HG03159 (cell line): ENCODE data around the gene VWA2.
A peak's percentile ranks its signal among the peaks of the same experiment; 100 is the strongest.

Experiments used
- ATAC-seq: cut with Tn5 transposase; IDR thresholded peaks from one replicate; pipeline ENCODE4 v1.9.1; 2021; ENCODE audit warnings: mild to moderate bottlenecking, moderate library complexity; ENCODE audit not compliant: unreplicated experiment

VWA2 gene

DNA sequence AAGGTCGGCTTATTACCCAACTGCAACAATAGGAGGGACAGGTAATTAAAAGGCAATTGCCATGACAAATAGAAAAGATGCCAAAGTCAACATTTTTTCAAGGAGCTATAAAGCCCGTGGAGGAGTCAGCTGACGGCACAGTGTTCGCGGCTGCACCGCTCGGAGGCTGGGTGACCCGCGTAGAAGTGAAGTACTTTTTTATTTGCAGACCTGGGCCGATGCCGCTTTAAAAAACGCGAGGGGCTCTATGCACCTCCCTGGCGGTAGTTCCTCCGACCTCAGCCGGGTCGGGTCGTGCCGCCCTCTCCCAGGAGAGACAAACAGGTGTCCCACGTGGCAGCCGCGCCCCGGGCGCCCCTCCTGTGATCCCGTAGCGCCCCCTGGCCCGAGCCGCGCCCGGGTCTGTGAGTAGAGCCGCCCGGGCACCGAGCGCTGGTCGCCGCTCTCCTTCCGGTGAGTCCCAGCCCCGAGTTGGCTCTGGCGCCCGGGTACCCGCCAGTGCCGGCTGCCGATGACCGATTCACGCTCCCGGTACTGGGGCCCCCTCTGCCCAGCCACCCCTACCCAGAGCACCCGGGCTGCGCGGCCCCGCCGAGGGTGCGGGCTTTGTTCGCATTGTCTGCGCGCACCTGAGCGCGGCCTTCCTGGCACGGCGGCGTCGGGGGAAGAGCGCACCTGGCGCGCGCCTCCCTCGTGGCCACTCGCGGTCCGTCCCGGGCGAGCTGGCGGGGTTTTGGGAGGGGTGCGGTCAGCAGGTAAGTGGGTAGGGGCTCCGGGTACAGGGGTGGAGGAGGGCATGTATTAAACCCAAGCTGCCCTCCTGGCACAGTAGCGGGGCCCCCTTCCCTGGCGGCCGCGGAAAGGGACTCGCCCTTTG lies at the start of gene VWA2:
Gene VWA2 (plus strand): TSS at position 138 of the 877 bp plus-strand sequence. CDS start 9,460 bp downstream, outside the sequence.
- ATAC-seq, result no peak

- ATAC-seq, result no peak
Observed at GRCh38 chr10:114189700-114190099, 49.4 kb upstream of the VWA2 start.

GRCh38 chr10:114195079-114195478 lies 44.0 kb upstream of the VWA2 start:
- peak; percentile 92 for ATAC-seq

GRCh38 chr10:114199239-114199638 lies 39.8 kb upstream of the VWA2 start:
- ATAC-seq, result no peak

DNA sequence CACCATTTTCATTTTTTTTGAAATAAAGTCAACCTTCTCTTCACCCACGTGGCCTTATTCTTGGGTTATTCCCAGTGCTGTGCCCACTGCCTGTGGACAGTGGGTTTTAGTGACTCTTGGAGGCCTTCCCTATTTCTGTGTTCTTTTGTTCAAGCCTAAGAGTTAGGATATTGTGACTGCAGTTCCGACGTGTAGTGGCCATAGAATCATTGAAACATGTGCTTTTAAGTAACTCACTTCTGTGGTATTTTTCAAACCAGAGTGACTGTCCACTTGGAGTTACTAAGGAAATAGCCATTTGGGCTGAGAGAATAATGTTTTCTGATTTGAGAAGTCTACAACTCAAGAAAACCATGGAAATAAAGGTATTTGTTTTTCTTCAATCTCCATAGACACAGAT lies 36.2 kb upstream of the VWA2 start:
- no peak for ATAC-seq

GRCh38 chr10:114206902-114207301 lies 32.2 kb upstream of the VWA2 start:
- ATAC-seq, result no peak

DNA sequence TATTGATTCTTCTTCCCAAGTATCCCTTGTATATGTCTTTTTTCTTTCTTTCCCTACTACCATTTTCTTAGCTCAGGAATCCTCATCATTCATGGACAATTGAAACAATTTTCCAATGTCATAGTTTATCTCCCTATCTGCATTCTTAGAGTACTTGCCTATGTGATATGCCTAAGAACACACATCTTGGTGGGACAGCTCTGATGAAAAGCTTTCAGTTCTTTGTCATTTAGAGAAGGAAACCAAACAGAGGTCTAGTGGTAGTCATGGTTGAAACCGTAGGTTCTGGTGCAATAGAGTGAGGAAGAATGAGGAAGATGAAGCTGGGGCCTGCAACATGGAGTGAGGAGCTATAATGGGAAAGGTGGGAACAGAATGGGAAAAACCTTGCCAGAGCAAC lies 31.7 kb upstream of the VWA2 start:
- ATAC-seq, result no peak

DNA sequence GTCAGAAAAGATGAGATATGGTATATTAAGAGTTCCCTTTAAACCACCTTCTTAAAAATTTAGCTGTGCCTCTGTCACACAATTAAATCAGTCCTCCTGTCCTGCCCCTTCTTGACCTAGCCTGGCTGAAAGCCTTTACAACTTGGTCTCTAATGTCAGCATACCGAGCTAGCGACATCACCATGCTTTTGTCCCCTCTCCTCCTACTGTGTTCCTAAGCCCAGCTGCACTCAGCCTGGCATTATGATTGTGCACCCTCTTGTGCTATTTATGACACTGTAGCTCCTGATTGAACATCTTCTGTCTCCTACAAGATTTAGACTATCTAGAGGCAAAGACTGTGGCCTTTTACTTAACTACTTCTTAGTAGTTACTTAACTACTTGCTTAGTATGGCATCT lies 30.7 kb upstream of the VWA2 start:
- ATAC-seq, result no peak

GRCh38 chr10:114212153-114212552 lies 26.9 kb upstream of the VWA2 start:
- no peak for ATAC-seq

GRCh38 chr10:114215033-114215432 lies 24.0 kb upstream of the VWA2 start:
- ATAC-seq, result no peak

DNA sequence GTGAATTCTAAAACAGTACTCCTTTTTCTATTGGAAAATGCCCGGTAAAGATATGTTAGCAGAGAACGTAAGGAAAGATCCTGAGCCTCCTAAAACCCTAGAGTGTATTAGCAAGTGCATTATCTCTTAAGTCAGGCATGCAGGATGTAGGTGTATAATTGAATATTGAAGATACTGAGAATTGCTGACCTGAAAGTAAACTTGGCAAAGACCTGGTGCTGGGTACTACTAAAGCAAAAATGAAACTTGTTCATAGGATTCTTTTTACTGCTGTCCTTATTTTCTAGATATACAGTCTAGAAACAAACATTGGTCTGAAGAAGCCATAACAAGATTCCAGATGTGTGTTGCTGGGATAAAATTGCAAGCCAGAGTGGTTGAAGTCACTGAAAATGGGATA lies 18.8 kb upstream of the VWA2 start:
- ATAC-seq, result no peak

GRCh38 chr10:114221235-114221634 lies 17.8 kb upstream of the VWA2 start:
- no peak for ATAC-seq

DNA sequence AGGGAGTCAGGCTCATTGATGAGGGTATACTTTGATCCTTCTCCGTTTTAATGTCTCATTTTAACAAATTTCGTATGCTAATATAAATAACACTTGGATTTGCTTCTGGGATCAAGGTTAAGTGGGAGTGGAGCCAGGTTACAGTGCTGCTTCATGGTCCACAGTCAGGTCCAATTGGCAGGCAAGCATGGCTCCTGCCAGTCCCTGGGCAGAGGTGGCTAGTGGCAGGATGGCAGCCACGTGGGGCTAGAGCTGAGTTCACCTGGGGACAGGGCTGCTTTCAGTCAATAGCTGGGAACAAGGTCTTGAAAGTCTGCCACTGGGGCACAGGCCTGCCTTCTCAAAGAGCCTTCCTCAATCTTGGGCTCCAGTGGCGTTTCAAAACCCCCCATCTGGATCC lies 16.0 kb upstream of the VWA2 start:
- ATAC-seq, result no peak

DNA sequence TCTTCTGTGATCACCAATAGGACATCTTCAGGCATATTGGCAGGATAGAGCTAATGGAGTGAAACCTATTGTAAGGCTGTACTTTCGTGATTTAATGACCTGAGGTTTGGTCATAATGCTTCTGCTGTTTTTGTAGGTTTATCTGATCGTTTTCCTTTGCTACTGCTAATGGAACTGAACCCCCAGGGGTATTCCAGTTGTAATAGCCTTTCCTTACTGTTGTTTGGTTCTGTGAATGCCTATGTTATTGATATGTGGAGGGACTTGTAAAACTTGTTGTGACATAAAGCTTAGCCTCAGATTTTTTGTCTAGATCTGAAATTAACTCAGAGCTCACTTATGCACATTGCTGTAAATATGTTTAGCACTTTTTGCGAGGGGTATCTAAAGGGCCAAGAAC lies 10.9 kb upstream of the VWA2 start:
- ATAC-seq, result no peak

- no peak for ATAC-seq
Observed at GRCh38 chr10:114232561-114233176, 6.4 kb upstream of the VWA2 start.

DNA sequence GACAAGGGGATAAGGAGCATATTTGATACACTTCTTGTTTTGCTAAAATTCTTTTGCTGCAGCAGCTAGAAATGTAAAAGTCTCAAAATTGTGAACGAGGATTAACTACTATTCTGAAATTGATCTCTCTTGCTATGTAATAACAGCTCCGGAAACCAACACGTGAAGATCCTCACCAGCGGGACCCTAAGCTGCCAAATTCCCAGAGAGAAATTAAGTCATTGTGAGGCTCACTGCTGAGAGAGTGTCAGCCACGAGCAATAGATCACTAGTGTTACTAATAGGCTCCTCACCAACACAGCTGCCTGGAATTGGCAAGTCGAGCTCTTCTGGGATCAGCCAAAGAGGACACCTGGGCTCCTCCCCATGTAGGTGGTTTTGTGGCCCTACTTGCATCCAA lies 5.6 kb upstream of the VWA2 start:
- ATAC-seq, result no peak

- ATAC-seq, result no peak
Observed at GRCh38 chr10:114234132-114234531, 4.9 kb upstream of the VWA2 start.

GRCh38 chr10:114239994-114240345 lies 916 bp downstream of the VWA2 start:
- ATAC-seq, result no peak

DNA sequence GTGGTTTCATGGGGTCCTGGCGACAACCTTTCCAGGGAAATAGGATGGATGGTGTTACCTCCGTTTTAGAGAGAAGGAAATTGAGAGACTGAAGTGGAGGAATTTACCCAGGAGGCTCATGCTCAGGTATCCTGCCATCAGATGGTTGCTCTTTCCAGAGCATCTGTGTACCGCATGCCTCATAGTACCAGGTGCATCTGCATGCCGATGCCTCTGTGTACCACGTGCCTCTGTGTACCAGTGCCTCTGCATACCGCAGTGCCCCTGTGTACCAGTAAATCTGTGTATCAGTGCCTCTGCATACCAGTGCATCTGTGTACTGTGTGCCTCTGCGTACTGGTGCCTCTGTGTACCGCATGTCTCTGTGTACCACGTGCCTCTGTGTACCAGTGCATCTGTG lies 3.2 kb downstream of the VWA2 start:
- ATAC-seq, result no peak

- ATAC-seq, result no peak
Observed at GRCh38 chr10:114243661-114244060, 4.6 kb downstream of the VWA2 start.

DNA sequence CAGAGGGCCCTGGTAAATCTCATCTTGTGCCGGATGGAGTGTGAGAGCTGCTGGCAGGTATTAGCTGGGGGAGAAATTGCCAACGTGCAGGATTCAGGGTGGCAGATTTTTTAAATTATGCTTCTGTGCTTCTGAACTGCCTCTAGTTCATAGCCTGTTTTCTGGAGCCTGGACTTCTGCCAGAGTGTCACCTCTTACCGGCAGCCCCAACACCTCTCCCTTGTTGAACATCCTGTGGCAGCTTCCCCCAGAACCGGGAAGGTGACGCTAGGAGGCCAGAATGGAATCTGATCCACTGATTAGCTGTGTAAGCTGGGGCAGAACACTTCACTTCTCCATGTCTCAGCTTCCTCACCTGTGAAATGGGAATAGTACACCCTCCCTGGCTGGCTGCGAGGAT lies 5.1 kb downstream of the VWA2 start:
- ATAC-seq, result no peak

DNA sequence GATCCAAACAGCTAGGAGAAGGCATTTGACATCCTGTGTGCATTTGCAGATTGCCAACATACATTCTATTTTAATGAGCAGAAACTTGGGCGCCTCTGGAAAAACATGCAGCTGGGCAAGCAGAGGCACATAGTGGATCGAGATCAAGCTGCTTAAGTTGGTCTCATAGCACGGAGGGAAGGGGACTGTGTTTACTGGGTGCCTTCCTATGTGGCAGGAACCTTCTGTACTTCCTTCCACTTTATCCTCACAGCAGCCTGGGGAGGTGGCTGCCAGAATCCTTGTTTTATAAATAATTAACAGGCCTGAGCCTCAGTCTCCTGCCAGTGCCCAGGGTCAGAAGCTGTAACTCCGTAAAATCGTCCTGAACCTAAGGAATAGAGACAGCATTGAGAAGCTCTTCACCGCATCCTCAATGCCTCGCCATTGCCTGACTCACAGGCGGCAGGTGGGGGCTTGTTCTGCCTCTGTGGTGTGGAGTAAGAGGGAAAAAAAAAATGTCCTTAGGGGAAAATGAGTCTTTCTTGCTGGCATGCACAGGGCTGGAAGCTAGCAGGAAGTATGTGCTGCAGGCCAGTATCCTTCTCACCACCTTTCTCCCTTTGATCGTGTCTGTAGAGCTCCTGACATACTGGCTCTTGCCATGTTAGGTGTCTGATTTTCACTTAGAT lies 6.2 kb downstream of the VWA2 start:
- no peak for ATAC-seq
